Measurements from ENCODE around the gene TFF3. TPM values are rescaled to one million over a fixed set of nuclear protein-coding genes. Genes with fewer than 3 reads are reported as not detected.

The TFF3 gene
- total and polyA plus RNA-seq, 2 experiments from 2014 or later = 0.38 TPM; not detected in 1

- TF ChIP-seq CTCF (IDR thresholded peaks at IDR 0.05; ENCODE audit: low read depth, low read length) = no peak
- H3K27ac ChIP-seq = no peak overlapping the region
- no peak for DNase-seq (ENCODE audit: low read depth in 1 of 2, low spot score in 1 of 2)
- H3K4me1 ChIP-seq (ENCODE audit: low read depth) = no peaks in the 10 kb centered on the region
- H3K9me3 ChIP-seq (ENCODE audit: low read depth) = no peaks in the 10 kb centered on the region
- no peak overlapping the region for H3K4me3 ChIP-seq
- H3K27me3 ChIP-seq = no peaks in the 10 kb centered on the region
- H3K36me3 ChIP-seq = no peaks in the 10 kb centered on the region
Observed at GRCh38 chr21:42346441-42346840, 31.2 kb upstream of the TFF3 start.

GRCh38 chr21:42344631-42345030 is 29.4 kb upstream of the TFF3 start:
- H3K4me1 ChIP-seq (ENCODE audit: low read depth) = no peaks in the 10 kb centered on the region
- TF ChIP-seq CTCF (IDR thresholded peaks at IDR 0.05; ENCODE audit: low read depth, low read length) = no peak

GRCh38 chr21:42343963-42344510 is 28.8 kb upstream of the TFF3 start:
- no peak overlapping the region for H3K27ac ChIP-seq
- H3K4me1 ChIP-seq (ENCODE audit: low read depth) = no peaks in the 10 kb centered on the region
- H3K27me3 ChIP-seq = no peaks in the 10 kb centered on the region
- no peak overlapping the region for H3K4me3 ChIP-seq
- H3K9me3 ChIP-seq (ENCODE audit: low read depth) = no peaks in the 10 kb centered on the region
- no peaks in the 10 kb centered on the region for H3K36me3 ChIP-seq
- no peak for TF ChIP-seq CTCF (IDR thresholded peaks at IDR 0.05; ENCODE audit: low read depth, low read length)
- DNase-seq (ENCODE audit: low read depth in 1 of 2, low spot score in 1 of 2) = no peak

More at GRCh38 chr21:42344631-42345030, 29.4 kb upstream of the TFF3 start:
- Histone ChIP-seq H3K9me3 (ENCODE audit: low read depth) (no peaks in the 10 kb centered on the region), H3K36me3 (no peaks in the 10 kb centered on the region), H3K27ac (no peak overlapping the region), H3K4me3 (no peak overlapping the region), H3K27me3 (no peaks in the 10 kb centered on the region)
- DNase-seq (ENCODE audit: low read depth in 1 of 2, low spot score in 1 of 2) = no peak

- Histone ChIP-seq H3K27ac (no peak overlapping the region), H3K36me3 (no peaks in the 10 kb centered on the region), H3K27me3 (no peaks in the 10 kb centered on the region), H3K9me3 (ENCODE audit: low read depth) (no peaks in the 10 kb centered on the region), H3K4me1 (ENCODE audit: low read depth) (no peaks in the 10 kb centered on the region), H3K4me3 (no peak overlapping the region)
- TF ChIP-seq CTCF (IDR thresholded peaks at IDR 0.05; ENCODE audit: low read depth, low read length) = no peak
- DNase-seq (ENCODE audit: low read depth in 1 of 2, low spot score in 1 of 2) = no peak
Observed at GRCh38 chr21:42343556-42343955, 28.3 kb upstream of the TFF3 start.

- Histone ChIP-seq H3K4me3 (no peak overlapping the region), H3K27ac (no peak overlapping the region), H3K9me3 (ENCODE audit: low read depth) (no peaks in the 10 kb centered on the region), H3K4me1 (ENCODE audit: low read depth) (no peaks in the 10 kb centered on the region), H3K36me3 (no peaks in the 10 kb centered on the region), H3K27me3 (no peaks in the 10 kb centered on the region)
- TF ChIP-seq CTCF (IDR thresholded peaks at IDR 0.05; ENCODE audit: low read depth, low read length) = no peak
- DNase-seq (ENCODE audit: low read depth in 1 of 2, low spot score in 1 of 2) = no peak
Observed at GRCh38 chr21:42343101-42343500, 27.9 kb upstream of the TFF3 start.

Data from cardiac muscle cell (in vitro differentiated cells and primary cell).